HCT116 (cell line): ENCODE measurements around the gene RIF1. TPM values are rescaled to one million over a fixed set of nuclear protein-coding genes. Genes with fewer than 3 reads are reported as not detected.

Experiments used
- ATAC-seq: fragments of 200-7000 bp; cut with Tn5 transposase; 2 replicates; pipeline ENCODE4 v1.9.1; 2020; ENCODE audit warnings: mild to moderate bottlenecking, moderate library complexity
- BruUV-seq: library from RNA; stranded (reverse); fragments of 400-500 nt; replicated peaks from 2 replicates; lab custom pipeline; 2021; lab: Mats Ljungman, UMichigan
- CTCF ChIA-PET: fragments of 300-600 bp; sonication (Branson Sonifier 250); formaldehyde crosslinking; loops from one replicate; lab custom pipeline; 2021; ENCODE audit warnings: antibody characterized with exemption; lab: Charles Lee
- POLR2A ChIA-PET: fragments of 300-600, 350-600 bp; sonication (Branson Sonifier 250); formaldehyde crosslinking; loops from one replicate; lab custom pipeline; 2021; ENCODE audit warnings: antibody characterized with exemption; lab: Charles Lee
- RAD21 ChIA-PET, 2 experiments: fragments of 300-600 bp; sonication (Branson Sonifier 250); formaldehyde crosslinking; loops; one replicate each; lab custom pipeline; 2023; ENCODE audit warnings: low total read pairs in 2 of 2; ENCODE audit not compliant: uncharacterized antibody in 2 of 2, unreplicated experiment in 2 of 2, low non-redundant PET in 1 of 2; lab: Charles Lee
- DNase-seq: peaks from one replicate; pipeline ENCODE4 v3.0.0-alpha.2; 2010; ENCODE audit warnings: low read depth, low spot score
- H2AFZ ChIP-seq: fragments of 200-600 bp; shearing (Covaris generic), sonication (generic); 2 replicates; pipeline ENCODE4 v1.6.1; 2017; ENCODE audit warnings: low read depth, mixed run types, mixed read lengths, antibody characterized with exemption, low read length; ENCODE audit not compliant: poor library complexity, severe bottlenecking
- H3K27ac ChIP-seq: 2 replicates; pipeline ENCODE4 v1.5.1; 2012; ENCODE audit warnings: low read depth, low read length
- H3K27me3 ChIP-seq: fragments of 200-600 bp; sonication (generic); 2 replicates; pipeline ENCODE4 v1.6.1; 2016; ENCODE audit warnings: mixed run types, low read length, mixed read lengths; ENCODE audit not compliant: insufficient read depth
- H3K36me3 ChIP-seq, 2 experiments: fragments of 200-500 bp in 1 of 2; fragments of 200-600 bp in 1 of 2; sonication (Bioruptor generic) in 1 of 2; sonication (generic) in 1 of 2; 2 replicates each; pipeline versions ENCODE4 v1.5.1 to v1.6.1; 2014 to 2016; ENCODE audit warnings: low read length in 2 of 2, inconsistent platforms in 1 of 2, mixed read lengths in 1 of 2, mixed run types in 1 of 2; ENCODE audit not compliant: insufficient read depth in 2 of 2, control insufficient read depth in 1 of 2
- H3K4me1 ChIP-seq, 2 experiments: fragments of 200-600 bp in 1 of 2; sonication (generic) in 1 of 2; 2 replicates each; pipeline versions ENCODE4 v1.5.1 to v1.6.1; 2012 to 2017; ENCODE audit warnings: low read length in 2 of 2, inconsistent platforms in 1 of 2, mild to moderate bottlenecking in 1 of 2, mixed read lengths in 1 of 2, mixed run types in 1 of 2, moderate library complexity in 1 of 2; ENCODE audit not compliant: insufficient read depth in 2 of 2, control insufficient read depth in 1 of 2
- H3K4me2 ChIP-seq: fragments of 200-600 bp; sonication (generic); 2 replicates; pipeline ENCODE4 v1.6.1; 2017; ENCODE audit warnings: mixed run types, low read length, mixed read lengths
- H3K4me3 ChIP-seq, 2 experiments: fragments of 200-600 bp in 1 of 2; sonication (generic) in 1 of 2; replicated peaks in 1 of 2; 2 replicates each; pipeline ENCODE4 v1.5.1; 2011 to 2016; ENCODE audit warnings: low read length in 2 of 2, control low read depth in 1 of 2, low read depth in 1 of 2, mild to moderate bottlenecking in 1 of 2, mixed read lengths in 1 of 2, mixed run types in 1 of 2
- H3K79me2 ChIP-seq: fragments of 200-600 bp; sonication (generic); 2 replicates; pipeline ENCODE4 v1.6.1; 2017; ENCODE audit warnings: mild to moderate bottlenecking, mixed run types, low read length, moderate library complexity, mixed read lengths; ENCODE audit not compliant: insufficient read depth
- H3K9ac ChIP-seq: fragments of 200-600 bp; sonication (generic); 2 replicates; pipeline ENCODE4 v1.6.1; 2016; ENCODE audit warnings: low read length, mixed read lengths
- H3K9me2 ChIP-seq: fragments of 200-600 bp; sonication (generic), shearing (Covaris generic); 2 replicates; pipeline ENCODE4 v1.6.1; 2017; ENCODE audit warnings: mixed run types, mild to moderate bottlenecking, moderate library complexity; ENCODE audit not compliant: insufficient read depth
- H3K9me3 ChIP-seq, 2 experiments: fragments of 200-500 bp in 1 of 2; fragments of 200-600 bp in 1 of 2; sonication (Bioruptor generic) in 1 of 2; sonication (generic) in 1 of 2; 2 replicates each; pipeline ENCODE4 v1.6.1; 2014 to 2017; ENCODE audit warnings: low read length in 2 of 2, mixed read lengths in 2 of 2, inconsistent platforms in 1 of 2, low read depth in 1 of 2, mild to moderate bottlenecking in 1 of 2, mixed run types in 1 of 2, moderate library complexity in 1 of 2; ENCODE audit not compliant: control insufficient read depth in 1 of 2, insufficient read depth in 1 of 2
- H4K20me1 ChIP-seq: fragments of 200-600 bp; sonication (generic), shearing (Covaris generic); 2 replicates; pipeline ENCODE4 v1.6.1; 2017; ENCODE audit warnings: mixed run types, mild to moderate bottlenecking, moderate library complexity; ENCODE audit not compliant: insufficient read depth
- POLR2A ChIP-seq: IDR thresholded peaks from 2 replicates; pipeline ENCODE4 v1.7.0; 2011; ENCODE audit warnings: borderline replicate concordance; ENCODE audit not compliant: insufficient read depth, insufficient read length; ENCODE audit errors: extremely low read depth
- RAD21 ChIP-seq: IDR thresholded peaks from 2 replicates; pipeline ENCODE4 v1.6.1; 2012; ENCODE audit warnings: low read depth, mild to moderate bottlenecking
- intact Hi-C: fragments of 100-400 bp; cut with micrococcal nuclease; formaldehyde crosslinking; loops from 2 replicates; pipeline ENCODE4 v1.10.0; 2022
- microRNA-seq: library from miRNA; unstranded; fragments of <30 nt; microRNA quantifications from one replicate; pipeline ENCODE4, GENCODE V29; 2016; ENCODE audit warnings: borderline number of aligned reads
- total RNA-seq: library from RNA; stranded (reverse); gene quantifications from one replicate; pipeline ENCODE4 v1.2.1, GENCODE V29; 2021; ENCODE audit not compliant: unreplicated experiment

Gene RIF1
- total RNA-seq, 1 experiment from 2014 or later: 48.0 TPM

DNA sequence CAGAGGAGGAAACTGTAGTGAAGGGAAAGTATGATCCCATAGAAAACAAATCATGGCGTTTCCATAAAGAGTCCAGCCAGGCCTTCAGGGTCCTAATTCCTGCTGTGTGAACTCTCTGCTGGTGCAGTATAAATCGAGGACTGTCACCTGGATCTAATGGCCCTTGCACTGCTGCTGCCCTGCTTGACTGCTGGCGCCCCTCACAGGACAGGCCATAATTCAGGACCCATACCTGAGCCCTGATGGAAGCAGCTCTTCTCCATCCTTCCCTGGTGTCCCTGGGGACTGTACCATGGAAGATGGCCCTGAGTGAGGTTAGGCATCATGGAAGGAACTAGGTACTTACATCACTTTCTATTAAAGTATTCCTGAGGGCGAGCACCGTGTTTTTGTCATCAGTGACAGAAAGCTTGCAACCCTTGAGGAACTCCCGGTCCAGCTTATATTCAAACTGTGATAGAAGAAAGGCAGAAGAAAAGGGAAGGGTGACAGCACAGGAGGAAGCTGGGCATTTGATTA is 116.9 kb downstream of the RIF1 start:
- Histone ChIP-seq H3K27ac (no peak overlapping the region), H3K4me1 (no peaks in the 10 kb centered on the region), H3K4me2 (no peak overlapping the region), H4K20me1 (no peaks in the 10 kb centered on the region), H3K4me3 (no peak overlapping the region), H3K9me2 (no peaks in the 10 kb centered on the region), H3K9me3 (no peaks in the 10 kb centered on the region), H3K27me3 (no peaks in the 10 kb centered on the region), H3K79me2 (no peaks in the 10 kb centered on the region), H3K36me3 (no peaks in the 10 kb centered on the region), H3K9ac (no peak overlapping the region), H2AFZ (no peak overlapping the region)
- no peak for DNase-seq
- intact Hi-C loops: no loop called here
- ChIA-PET RAD21 (no interaction called here), CTCF (no interaction called here), POLR2A (no interaction called here)
- ATAC-seq: no peak
- TF ChIP-seq RAD21 (peak; percentile 24; the same call in 1 of the 2 replicates), POLR2A (no peak)
- BruUV-seq: no TSS peak

Small RNAs within 50 kb of the gene (microRNA-seq; reads per million reads assigned to microRNA genes)
- gene MIR4773-1 (not detected), gene MIR4773-2 (not detected)

Other genes starting within 250 kb of the RIF1 start
- gene RBM43, start 148.0 kb upstream of the RIF1 start, total RNA-seq: 3.3 TPM
- 3.4 TPM for gene NMI, start 120.2 kb upstream of the RIF1 start, total RNA-seq
- not detected for gene TNFAIP6, start 52.3 kb upstream of the RIF1 start, total RNA-seq